GM19099 (cell line): ENCODE measurements around the gene DCDC1.

Experiments
- POLR2A ChIP-seq: IDR thresholded peaks from 3 replicates; pipeline ENCODE4 v1.6.1; 2011; ENCODE audit warnings: low read depth; ENCODE audit not compliant: insufficient read length; ENCODE audit errors: extremely low read depth

DCDC1 gene

GRCh38 chr11:30853439-30853838 lies 516.1 kb downstream of the DCDC1 start:
- TF ChIP-seq POLR2A = no peak

GRCh38 chr11:30852645-30853044 lies 516.9 kb downstream of the DCDC1 start:
- no peak for TF ChIP-seq POLR2A

GRCh38 chr11:30852091-30852490 lies 517.4 kb downstream of the DCDC1 start:
- no peak for TF ChIP-seq POLR2A

- no peak for TF ChIP-seq POLR2A
Measured at GRCh38 chr11:30837252-30837651, 532.3 kb downstream of the DCDC1 start.

- TF ChIP-seq POLR2A = no peak
Measured at GRCh38 chr11:30832831-30833230, 536.7 kb downstream of the DCDC1 start.

GRCh38 chr11:30830681-30831080 lies 538.9 kb downstream of the DCDC1 start:
- TF ChIP-seq POLR2A = no peak

- no peak for TF ChIP-seq POLR2A
Measured at GRCh38 chr11:30826911-30827310, 542.6 kb downstream of the DCDC1 start.

GRCh38 chr11:30825723-30826122 lies 543.8 kb downstream of the DCDC1 start:
- TF ChIP-seq POLR2A = no peak

- TF ChIP-seq POLR2A = no peak
Measured at GRCh38 chr11:30823119-30823518, 546.4 kb downstream of the DCDC1 start.

GRCh38 chr11:30821438-30821965 lies 548.0 kb downstream of the DCDC1 start:
- no peak for TF ChIP-seq POLR2A

- TF ChIP-seq POLR2A = no peak
Measured at GRCh38 chr11:30818721-30819120, 550.8 kb downstream of the DCDC1 start.

GRCh38 chr11:30816959-30817880 lies 552.3 kb downstream of the DCDC1 start:
- no peak for TF ChIP-seq POLR2A

- TF ChIP-seq POLR2A = no peak
Measured at GRCh38 chr11:30815619-30816018, 553.9 kb downstream of the DCDC1 start.

- TF ChIP-seq POLR2A = no peak
Measured at GRCh38 chr11:30814737-30815136, 554.8 kb downstream of the DCDC1 start.
